Stimulated activated CD4-positive, alpha-beta T cell treated with anti-CD3 and anti-CD28 coated beads, Interleukin-4, amount 100 ng/mL, for 48 hours (primary cell): ENCODE results near the gene PRPS1.
A peak's percentile ranks its signal among the peaks of the same experiment; 100 is the strongest.
"Not testable (repeated sequence)": the region's sequence is repeated elsewhere in the genome, so short reads cannot be mapped to it uniquely, and the experiment has no call there.

Experiments used
- DNase-seq, 2 donors: peaks; one replicate each; pipeline ENCODE4 v3.0.0-alpha.2; 2020; ENCODE audit warnings: low read depth in 2 of 2

Gene PRPS1

GRCh38 chrX:107675365-107675654 is 47.0 kb downstream of the PRPS1 start:
- no peak for DNase-seq

GRCh38 chrX:107675823-107676555 is 47.7 kb downstream of the PRPS1 start:
- DNase-seq, result no peak

GRCh38 chrX:107676559-107677378 is 48.5 kb downstream of the PRPS1 start:
- peak; percentile 41 to 45 for DNase-seq

- no peak for DNase-seq
Observed at GRCh38 chrX:107677501-107677901, 49.2 kb downstream of the PRPS1 start.

GRCh38 chrX:107677909-107678308 is 49.6 kb downstream of the PRPS1 start:
- DNase-seq, result no peak

- peak; percentile 52 to 54 for DNase-seq
Observed at GRCh38 chrX:107678957-107679740, 50.8 kb downstream of the PRPS1 start.

GRCh38 chrX:107682256-107682655 is 53.9 kb downstream of the PRPS1 start:
- no peak for DNase-seq

- no peak for DNase-seq
Observed at GRCh38 chrX:107683124-107683895, 55.0 kb downstream of the PRPS1 start.

- no peak for DNase-seq
Observed at GRCh38 chrX:107683931-107684330, 55.6 kb downstream of the PRPS1 start.

GRCh38 chrX:107684956-107685385 is 56.7 kb downstream of the PRPS1 start:
- no peak for DNase-seq

GRCh38 chrX:107685586-107685985 is 57.3 kb downstream of the PRPS1 start:
- DNase-seq, result not testable (repeated sequence)

- DNase-seq, result no peak
Observed at GRCh38 chrX:107686026-107686425, 57.7 kb downstream of the PRPS1 start.

GRCh38 chrX:107686792-107687191 is 58.5 kb downstream of the PRPS1 start:
- DNase-seq, result no peak

GRCh38 chrX:107687445-107687844 is 59.1 kb downstream of the PRPS1 start:
- no peak for DNase-seq

GRCh38 chrX:107691024-107691448 is 62.7 kb downstream of the PRPS1 start:
- no peak for DNase-seq

- DNase-seq, result no peak
Observed at GRCh38 chrX:107699616-107700015, 71.3 kb downstream of the PRPS1 start.

- no peak for DNase-seq
Observed at GRCh38 chrX:107700317-107700774, 72.0 kb downstream of the PRPS1 start.
